Left renal cortex interstitium (tissue), 4 donors: ENCODE results near the gene LOX. TPM values are rescaled to one million over a fixed set of nuclear protein-coding genes. Genes with fewer than 3 reads are reported as not detected.
"Not testable (repeated sequence)": the region's sequence is repeated elsewhere in the genome, so short reads cannot be mapped to it uniquely, and the experiment has no call there.

Experiments
- DNase-seq, 4 donors: peaks; one replicate each; pipeline ENCODE4 v3.0.0-alpha.2; 2013; ENCODE audit warnings: low read depth in 4 of 4, low spot score in 2 of 4, missing footprints in 1 of 4
- polyA plus RNA-seq, 4 donors: library from polyadenylated mRNA; unstranded; fragments of 120-200 nt; gene quantifications; one replicate each; pipeline ENCODE4 v1.2.1, GENCODE V29; 2013; ENCODE audit not compliant: insufficient read length in 4 of 4

The LOX gene
- polyA plus RNA-seq, 4 donors: 33.4 to 41.6 (median 39.5) TPM

- DNase-seq: no peak
Measured at GRCh38 chr5:122099060-122099790, 21.2 kb upstream of the LOX start.

GRCh38 chr5:122097391-122097790, 19.3 kb upstream of the LOX start:
- DNase-seq: no peak

DNA sequence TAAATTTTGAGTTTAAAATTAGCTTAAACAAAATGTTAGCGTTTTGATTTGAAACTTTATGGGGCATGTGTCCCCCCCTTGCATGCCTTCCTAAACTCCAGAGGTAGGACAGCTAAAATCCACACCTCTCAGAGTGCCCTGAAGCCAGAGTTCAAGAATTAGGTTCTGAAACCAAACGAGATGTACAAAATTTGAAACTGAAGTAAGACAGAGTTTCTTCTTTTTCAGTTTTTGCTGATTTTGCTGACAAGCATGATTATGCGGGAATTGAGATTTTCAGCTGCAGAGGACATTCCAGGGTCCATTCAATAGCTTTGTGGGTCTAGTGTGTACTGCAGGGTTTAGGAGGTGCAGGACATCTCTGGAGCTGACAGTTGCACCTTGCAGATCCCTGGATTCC, 17.1 kb upstream of the LOX start:
- DNase-seq: no peak

DNA sequence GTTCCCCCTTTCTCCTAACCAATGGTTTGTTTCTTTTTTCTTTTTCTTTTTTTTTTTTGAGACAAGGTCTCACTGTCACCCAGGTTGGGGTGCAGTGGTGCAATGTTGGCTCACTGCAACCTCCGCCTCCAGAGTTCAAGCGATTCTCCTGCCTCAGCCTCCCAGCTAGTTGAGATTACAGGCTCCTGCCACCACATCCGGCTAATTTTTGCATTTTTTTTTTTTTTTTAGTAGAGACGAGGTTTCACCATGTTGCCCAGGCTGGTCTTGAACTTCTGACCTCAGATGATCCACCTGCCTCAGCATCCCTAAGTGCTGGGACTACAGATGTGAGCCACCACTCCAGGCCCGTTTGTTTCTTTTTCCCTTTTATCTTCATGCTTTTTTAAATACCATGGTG, 16.2 kb upstream of the LOX start:
- DNase-seq: not testable (repeated sequence)

DNA sequence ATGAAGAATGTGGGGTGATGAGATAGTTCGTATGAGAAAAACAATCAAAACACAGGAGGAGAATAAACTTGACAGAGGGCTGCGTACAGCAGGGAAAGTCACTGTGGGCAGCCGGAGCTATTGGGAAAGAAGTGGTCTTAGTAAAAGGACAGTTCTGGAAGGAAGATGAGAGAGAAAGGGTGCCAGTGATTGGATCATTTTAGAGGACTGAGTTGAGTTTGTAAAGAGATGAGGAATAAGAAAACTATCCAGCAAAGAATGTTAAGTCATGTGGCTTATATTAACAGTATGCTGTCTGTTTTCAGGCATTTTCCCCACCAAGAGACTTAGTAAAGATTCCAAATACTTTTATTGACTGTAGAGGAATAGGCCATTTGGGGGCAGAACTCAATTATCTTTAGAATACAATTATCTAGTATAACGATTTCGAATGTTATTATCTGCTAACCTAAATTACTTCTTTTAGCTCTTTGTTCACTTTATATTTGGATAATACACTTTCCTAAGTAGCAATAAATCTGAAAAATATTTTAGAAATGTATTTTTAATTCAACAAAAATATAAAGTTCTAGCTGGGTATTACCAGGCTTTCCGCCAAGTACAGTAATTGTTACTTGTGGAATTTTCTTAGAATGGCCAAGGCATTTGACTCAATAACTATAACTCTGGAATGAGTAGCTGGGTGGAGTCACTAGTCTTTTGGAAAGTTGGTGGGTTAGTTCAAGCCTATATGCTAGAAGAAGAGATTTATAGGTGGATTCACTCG, 15.5 kb upstream of the LOX start:
- DNase-seq: no peak

DNA sequence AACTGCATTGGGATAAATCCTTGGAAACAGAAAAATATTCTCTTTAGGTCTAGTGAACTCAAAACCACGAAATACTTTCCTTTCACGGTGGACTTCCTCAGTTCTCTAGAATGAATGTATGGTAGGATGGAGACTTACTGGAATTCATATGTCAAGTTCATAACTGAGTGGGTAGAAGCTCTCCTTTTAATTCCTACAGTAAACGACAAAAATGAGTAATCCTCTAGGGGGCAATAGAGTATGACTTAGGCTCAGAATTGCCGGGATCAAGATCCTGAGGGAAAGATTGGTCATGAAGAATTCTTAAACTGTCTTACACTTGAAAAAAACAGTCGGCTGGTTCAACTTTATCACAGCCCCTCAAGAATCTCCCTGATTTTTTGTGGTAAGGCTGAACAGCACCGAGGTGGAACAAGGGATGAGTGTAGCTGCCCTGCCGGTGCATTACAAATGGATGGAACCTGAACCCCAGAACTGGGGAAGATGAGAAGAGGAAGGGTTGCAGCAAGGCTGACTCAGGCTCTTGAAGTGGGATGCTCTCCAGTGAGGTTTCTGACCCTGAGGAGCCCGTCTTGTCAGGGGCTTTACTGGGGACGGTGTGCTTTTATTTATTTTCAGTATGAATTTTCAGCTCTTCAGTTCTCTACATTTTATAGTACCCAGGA, 14.0 kb upstream of the LOX start:
- DNase-seq: no peak

DNA sequence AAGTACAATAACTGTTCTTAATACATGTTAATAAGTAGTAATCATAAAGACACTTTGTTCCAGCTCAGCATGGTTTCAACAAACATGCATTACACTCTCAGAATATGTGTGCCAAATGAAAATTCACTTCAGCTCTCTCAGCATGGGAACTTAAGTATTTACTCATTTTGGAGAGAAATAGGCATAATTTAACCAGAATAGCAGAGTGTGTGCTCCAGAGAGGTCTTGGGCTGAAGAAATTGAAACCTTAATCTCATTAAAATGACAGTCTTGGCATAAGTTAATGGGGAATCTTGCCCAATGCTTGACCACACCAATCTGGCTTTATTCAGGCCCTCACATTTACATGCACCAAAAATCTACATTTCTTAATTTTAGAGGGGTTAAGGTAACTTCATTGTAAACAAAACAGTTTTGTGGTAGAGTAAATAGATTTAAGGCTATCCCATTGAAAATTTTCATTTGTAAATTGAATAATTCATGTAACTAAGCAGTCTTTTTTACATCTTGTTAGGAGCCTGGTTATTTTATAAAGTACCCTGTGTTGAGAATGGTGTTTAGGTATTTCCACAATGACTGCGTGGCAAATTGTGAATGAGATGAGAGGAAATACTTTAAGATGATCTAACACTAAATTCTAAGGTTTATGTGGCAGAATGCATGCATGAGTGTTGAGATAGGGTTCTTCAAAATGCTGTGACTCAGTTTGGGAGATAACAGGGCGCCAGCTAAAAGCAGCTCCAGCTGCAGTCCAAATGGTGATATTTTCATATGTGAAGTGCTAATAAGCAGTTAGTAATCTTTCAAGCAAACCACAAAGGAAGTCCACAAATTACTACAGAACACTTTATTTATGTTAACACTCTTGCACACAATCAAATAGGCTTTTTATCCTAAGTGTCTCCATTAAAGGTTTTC, 11.3 kb upstream of the LOX start:
- DNase-seq: no peak

GRCh38 chr5:122085041-122085440, 7.0 kb upstream of the LOX start:
- no peak for DNase-seq

- no peak for DNase-seq
Measured at GRCh38 chr5:122083535-122083934, 5.5 kb upstream of the LOX start.

GRCh38 chr5:122081541-122081940, 3.5 kb upstream of the LOX start:
- no peak for DNase-seq

- peak in 3 of 4 donors; percentile 23 to 42 (median 39) for DNase-seq
Measured at GRCh38 chr5:122077366-122078115, 518 bp downstream of the LOX start.

- peak in 3 of 4 donors; percentile 64 to 77 (median 72) for DNase-seq
Measured at GRCh38 chr5:122076669-122077365, 1.2 kb downstream of the LOX start.

GRCh38 chr5:122076050-122076461, 2.0 kb downstream of the LOX start:
- no peak for DNase-seq

- DNase-seq: no peak
Measured at GRCh38 chr5:122073864-122074263, 4.2 kb downstream of the LOX start.

- no peak for DNase-seq
Measured at GRCh38 chr5:122073018-122073417, 5.0 kb downstream of the LOX start.

GRCh38 chr5:122067390-122067789, 10.7 kb downstream of the LOX start:
- DNase-seq: peak in 1 of 4 donors; percentile 37

DNA sequence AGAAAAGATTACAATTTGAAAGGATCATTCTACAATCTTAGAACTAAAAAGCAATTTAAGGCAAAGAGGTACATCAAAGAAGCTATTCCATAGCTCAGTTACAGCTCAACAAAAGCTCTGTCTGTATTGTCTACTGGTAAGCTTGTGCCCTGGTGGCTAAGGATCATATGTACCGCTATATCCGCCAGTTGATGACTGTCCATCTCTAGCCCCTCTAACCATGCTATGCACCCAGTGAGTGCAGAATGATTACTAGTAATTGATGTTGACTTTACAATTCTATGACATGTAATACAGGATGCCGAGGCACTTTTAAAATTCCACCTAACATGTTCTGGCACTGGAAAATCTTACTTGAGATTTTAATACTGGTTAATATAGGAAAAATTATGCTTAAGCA, 13.1 kb downstream of the LOX start:
- no peak for DNase-seq

- DNase-seq: no peak
Measured at GRCh38 chr5:122063836-122064235, 14.2 kb downstream of the LOX start.

GRCh38 chr5:122062205-122062604, 15.9 kb downstream of the LOX start:
- no peak for DNase-seq
